Measurements from ENCODE around the gene FILIP1L.

Gene FILIP1L

DNA sequence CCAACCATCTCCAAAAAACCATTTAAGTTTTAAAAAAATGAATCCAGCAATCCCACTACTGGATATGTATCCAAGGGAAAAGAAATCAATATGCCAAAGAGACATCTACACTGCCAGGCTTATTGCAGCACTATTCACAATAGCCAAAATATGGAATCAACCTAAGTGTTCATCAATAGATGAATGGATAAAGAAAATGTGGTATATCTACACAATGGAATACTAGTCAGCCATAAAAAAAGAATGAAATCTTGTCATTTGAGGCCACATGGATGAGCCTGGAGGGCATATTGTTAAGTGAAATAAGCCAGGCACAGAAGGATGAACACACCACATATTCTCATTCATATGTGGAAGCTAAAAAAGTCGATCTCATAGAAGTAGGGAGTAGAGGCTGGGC is 136.1 kb downstream of the FILIP1L start:
- TF ChIP-seq, protein P1, sequence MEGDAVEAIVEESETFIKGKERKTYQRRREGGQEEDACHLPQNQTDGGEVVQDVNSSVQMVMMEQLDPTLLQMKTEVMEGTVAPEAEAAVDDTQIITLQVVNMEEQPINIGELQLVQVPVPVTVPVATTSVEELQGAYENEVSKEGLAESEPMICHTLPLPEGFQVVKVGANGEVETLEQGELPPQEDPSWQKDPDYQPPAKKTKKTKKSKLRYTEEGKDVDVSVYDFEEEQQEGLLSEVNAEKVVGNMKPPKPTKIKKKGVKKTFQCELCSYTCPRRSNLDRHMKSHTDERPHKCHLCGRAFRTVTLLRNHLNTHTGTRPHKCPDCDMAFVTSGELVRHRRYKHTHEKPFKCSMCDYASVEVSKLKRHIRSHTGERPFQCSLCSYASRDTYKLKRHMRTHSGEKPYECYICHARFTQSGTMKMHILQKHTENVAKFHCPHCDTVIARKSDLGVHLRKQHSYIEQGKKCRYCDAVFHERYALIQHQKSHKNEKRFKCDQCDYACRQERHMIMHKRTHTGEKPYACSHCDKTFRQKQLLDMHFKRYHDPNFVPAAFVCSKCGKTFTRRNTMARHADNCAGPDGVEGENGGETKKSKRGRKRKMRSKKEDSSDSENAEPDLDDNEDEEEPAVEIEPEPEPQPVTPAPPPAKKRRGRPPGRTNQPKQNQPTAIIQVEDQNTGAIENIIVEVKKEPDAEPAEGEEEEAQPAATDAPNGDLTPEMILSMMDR (IDR thresholded peaks at IDR 0.05; ENCODE audit: poor library complexity, severe bottlenecking), result no peak
- DNase-seq (ENCODE audit: low spot score) (no peak), ATAC-seq (ENCODE audit: low read depth) (no peak)

DNA sequence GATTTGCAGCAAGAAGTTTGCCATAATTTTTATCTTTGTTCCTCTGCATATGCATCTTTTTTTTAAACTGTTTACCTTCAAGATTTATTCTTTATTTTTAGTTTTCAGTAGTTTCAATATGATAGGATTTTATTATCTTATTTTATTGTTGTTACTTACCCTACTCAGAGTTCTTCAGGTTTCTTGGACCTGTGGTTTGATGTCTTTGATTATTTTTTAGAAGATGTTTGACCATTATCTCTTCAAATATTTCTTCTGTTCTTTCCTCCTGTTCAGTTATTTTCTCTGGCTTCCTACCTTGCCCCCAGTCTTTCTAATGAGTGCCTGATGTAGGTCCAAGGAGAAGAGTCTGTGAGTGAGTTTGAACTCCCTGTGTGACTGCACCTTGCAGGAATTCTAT is 137.7 kb downstream of the FILIP1L start:
- Histone ChIP-seq H3K4me1 (ENCODE audit: insufficient read depth, poor library complexity, severe bottlenecking) (no peaks in the 10 kb centered on the region), H3K4me3 (ENCODE audit: severe bottlenecking) (no peak overlapping the region), H3K36me3 (ENCODE audit: low read depth) (no peaks in the 10 kb centered on the region), H3K27ac (ENCODE audit: poor library complexity, severe bottlenecking) (no peak overlapping the region), H3K27me3 (ENCODE audit: insufficient read depth, poor library complexity, severe bottlenecking) (no peaks in the 10 kb centered on the region), H3K9me3 (ENCODE audit: severe bottlenecking) (no peaks in the 10 kb centered on the region)
- TF ChIP-seq, protein P1 (IDR thresholded peaks at IDR 0.05; ENCODE audit: poor library complexity, severe bottlenecking), result no peak
- DNase-seq (ENCODE audit: low spot score) (no peak), ATAC-seq (ENCODE audit: low read depth) (no peak)

More for the DNA sequence above, 136.1 kb downstream of the FILIP1L start:
- Histone ChIP-seq H3K27me3 (ENCODE audit: insufficient read depth, poor library complexity, severe bottlenecking) (no peaks in the 10 kb centered on the region), H3K4me3 (ENCODE audit: severe bottlenecking) (no peak overlapping the region), H3K4me1 (ENCODE audit: insufficient read depth, poor library complexity, severe bottlenecking) (no peaks in the 10 kb centered on the region), H3K9me3 (ENCODE audit: severe bottlenecking) (no peaks in the 10 kb centered on the region), H3K27ac (ENCODE audit: poor library complexity, severe bottlenecking) (no peak overlapping the region), H3K36me3 (ENCODE audit: low read depth) (no peaks in the 10 kb centered on the region)

DNA sequence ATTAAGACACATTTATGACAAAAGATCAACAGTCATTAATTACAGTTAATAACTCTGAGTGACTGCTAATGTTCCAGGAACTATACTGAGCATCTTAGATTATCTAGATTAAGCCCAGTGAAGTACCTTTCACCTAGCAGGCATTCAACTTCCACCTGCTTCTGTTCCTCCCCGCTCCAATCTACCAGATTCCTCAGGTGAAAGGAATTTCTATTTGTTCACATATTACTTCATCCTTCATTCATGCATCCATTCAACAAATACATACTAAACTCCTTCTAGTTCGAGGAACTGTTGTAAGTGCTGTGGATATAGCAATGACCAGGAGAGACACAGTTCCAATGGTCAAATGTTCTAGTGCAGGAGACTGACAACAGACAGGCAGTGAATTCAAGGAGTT is 139.3 kb downstream of the FILIP1L start:
- Histone ChIP-seq H3K9me3 (ENCODE audit: severe bottlenecking) (no peaks in the 10 kb centered on the region), H3K27ac (ENCODE audit: poor library complexity, severe bottlenecking) (no peak overlapping the region), H3K4me1 (ENCODE audit: insufficient read depth, poor library complexity, severe bottlenecking) (no peaks in the 10 kb centered on the region), H3K36me3 (ENCODE audit: low read depth) (no peaks in the 10 kb centered on the region), H3K27me3 (ENCODE audit: insufficient read depth, poor library complexity, severe bottlenecking) (no peaks in the 10 kb centered on the region), H3K4me3 (ENCODE audit: severe bottlenecking) (no peak overlapping the region)
- ATAC-seq (ENCODE audit: low read depth) (no peak), DNase-seq (ENCODE audit: low spot score) (no peak)
- TF ChIP-seq, protein P1 (IDR thresholded peaks at IDR 0.05; ENCODE audit: poor library complexity, severe bottlenecking), result no peak

DNA sequence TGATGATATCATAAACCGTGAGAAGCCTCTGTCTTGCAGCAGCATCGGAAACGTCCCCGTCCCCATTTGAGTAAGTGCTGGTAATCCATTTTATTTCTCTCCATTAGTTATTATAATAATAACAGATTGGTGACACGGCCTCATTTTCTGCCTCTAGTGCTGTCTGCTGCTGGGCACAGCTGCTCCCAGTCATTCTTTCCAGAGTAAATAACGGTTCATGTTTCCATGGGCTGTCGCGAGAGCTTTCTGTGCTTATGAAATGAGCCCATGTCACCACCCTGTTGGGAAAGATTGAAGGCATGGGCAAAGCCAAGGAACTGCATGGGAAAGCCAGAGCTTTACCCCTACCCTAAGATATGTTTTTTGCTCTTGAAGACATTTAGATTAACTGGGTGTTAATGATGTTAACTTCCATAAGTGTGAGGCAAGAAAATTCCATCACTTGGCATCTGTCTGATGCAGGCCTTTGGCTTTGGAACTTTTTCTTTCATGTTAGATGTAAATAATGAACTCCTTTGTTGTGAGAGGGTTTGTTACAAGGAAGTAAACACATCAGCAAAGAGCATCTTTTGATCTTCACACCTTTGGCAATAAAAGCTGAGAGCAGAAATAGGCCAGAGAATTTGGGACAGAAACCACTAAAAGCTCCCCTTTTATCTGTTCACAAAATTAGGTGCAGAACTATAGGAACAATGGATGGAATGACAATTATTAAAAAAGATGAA is 141.8 kb downstream of the FILIP1L start:
- TF ChIP-seq, protein P1 (IDR thresholded peaks at IDR 0.05; ENCODE audit: poor library complexity, severe bottlenecking), result no peak
- Histone ChIP-seq H3K27ac (ENCODE audit: poor library complexity, severe bottlenecking) (no peak overlapping the region), H3K36me3 (ENCODE audit: low read depth) (no peaks in the 10 kb centered on the region), H3K9me3 (ENCODE audit: severe bottlenecking) (no peaks in the 10 kb centered on the region), H3K27me3 (ENCODE audit: insufficient read depth, poor library complexity, severe bottlenecking) (no peaks in the 10 kb centered on the region), H3K4me1 (ENCODE audit: insufficient read depth, poor library complexity, severe bottlenecking) (peaks cover 20% of the 10 kb centered on the region), H3K4me3 (ENCODE audit: severe bottlenecking) (no peak overlapping the region)
- DNase-seq (ENCODE audit: low spot score), result no peak
- no peak for ATAC-seq (ENCODE audit: low read depth)

DNA sequence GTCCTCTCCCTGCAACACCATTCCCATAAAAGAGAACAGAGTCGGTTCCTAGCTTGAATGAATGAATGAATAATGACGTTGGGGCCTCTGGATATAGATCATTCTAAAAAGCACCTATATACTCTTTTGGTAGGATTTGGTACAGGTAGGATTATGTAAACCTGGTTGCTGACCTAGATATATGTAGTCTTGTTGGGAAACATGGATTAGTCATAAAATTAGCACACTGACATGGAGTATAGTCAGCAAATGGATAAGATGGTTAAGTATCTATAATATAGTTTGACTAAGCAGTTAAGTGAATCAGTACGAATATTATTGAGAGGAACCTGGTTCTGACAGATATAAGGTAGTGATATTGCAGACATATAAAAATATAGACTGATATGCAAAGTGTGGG is 142.5 kb downstream of the FILIP1L start:
- DNase-seq (ENCODE audit: low spot score), result no peak
- H3K27me3 ChIP-seq (ENCODE audit: insufficient read depth, poor library complexity, severe bottlenecking), result no peaks in the 10 kb centered on the region

More for the DNA sequence above, 142.5 kb downstream of the FILIP1L start:
- H3K27ac ChIP-seq (ENCODE audit: poor library complexity, severe bottlenecking), result no peak overlapping the region
- TF ChIP-seq, protein P1 (IDR thresholded peaks at IDR 0.05; ENCODE audit: poor library complexity, severe bottlenecking), result no peak
- H3K4me1 ChIP-seq (ENCODE audit: insufficient read depth, poor library complexity, severe bottlenecking), result peaks cover 23% of the 10 kb centered on the region
- H3K36me3 ChIP-seq (ENCODE audit: low read depth), result no peaks in the 10 kb centered on the region
- H3K9me3 ChIP-seq (ENCODE audit: severe bottlenecking), result no peaks in the 10 kb centered on the region
- ATAC-seq (ENCODE audit: low read depth), result peak; percentile 62
- H3K4me3 ChIP-seq (ENCODE audit: severe bottlenecking), result no peak overlapping the region
